Measurements from ENCODE around the gene NOL9. TPM values are rescaled to one million over a fixed set of nuclear protein-coding genes. Genes with fewer than 3 reads are reported as not detected.

The NOL9 gene
- total RNA-seq, 6 experiments from 2014 or later, result 8.9 to 13.1 (median 10.7) TPM

GRCh38 chr1:6488602-6489382 lies 65.5 kb downstream of the NOL9 start:
- no peaks in the 10 kb centered on the region for H3K36me3 ChIP-seq
- DNase-seq (no peak), ATAC-seq (no peak)
- no peak overlapping the region for H3K27ac ChIP-seq
- WGBS (ENCODE audit: insufficient coverage, low coverage, low lambda C conversion rate, missing lambda C conversion rate), result no CpG with 5 or more reads among the region's 13 CpGs
- H3K27me3 ChIP-seq, result no peaks in the 10 kb centered on the region
- no peaks in the 10 kb centered on the region for H3K9me3 ChIP-seq
- intact Hi-C loops (cut with DNase I), result loop anchor here in 1 of 2 donors (10.0 kb wide), 1 partner anchor 146 kb away; no protein-coding TSS in a partner anchor
- TF ChIP-seq POLR2A (IDR thresholded peaks at IDR 0.05), result no peak
- no peak overlapping the region for H3K4me3 ChIP-seq
- H3K4me1 ChIP-seq, result peaks cover 0 to 14% (median 0%) of the 10 kb centered on the region in 4 donors

- 73% methylated on average over 8 of the region's 14 CpGs for WGBS (ENCODE audit: insufficient coverage, low coverage, low lambda C conversion rate, missing lambda C conversion rate)
- intact Hi-C loops (cut with DNase I), result loop anchor here in 1 of 2 donors (10.0 kb wide), 1 partner anchor 147 kb away; no protein-coding TSS in a partner anchor
- Histone ChIP-seq H3K27me3 (no peaks in the 10 kb centered on the region), H3K9me3 (no peaks in the 10 kb centered on the region), H3K36me3 (no peaks in the 10 kb centered on the region), H3K4me3 (no peak overlapping the region), H3K4me1 (peaks cover 0 to 14% (median 0%) of the 10 kb centered on the region in 4 donors), H3K27ac (no peak overlapping the region)
- no peak for DNase-seq
- TF ChIP-seq CTCF (IDR thresholded peaks at IDR 0.05) (no peak), POLR2A (IDR thresholded peaks at IDR 0.05) (no peak)
- ATAC-seq, result no peak
Observed at GRCh38 chr1:6487804-6488484, 66.4 kb downstream of the NOL9 start.

- 3% methylated on average over 10 of the region's 15 CpGs for WGBS (ENCODE audit: insufficient coverage, low coverage, low lambda C conversion rate, missing lambda C conversion rate)
- Histone ChIP-seq H3K9me3 (no peaks in the 10 kb centered on the region), H3K4me1 (peaks cover 0 to 10% (median 0%) of the 10 kb centered on the region in 4 donors), H3K27me3 (no peaks in the 10 kb centered on the region), H3K36me3 (no peaks in the 10 kb centered on the region), H3K27ac (no peak overlapping the region), H3K4me3 (no peak overlapping the region)
- no peak for TF ChIP-seq POLR2A (IDR thresholded peaks at IDR 0.05)
- TF ChIP-seq CTCF (IDR thresholded peaks at IDR 0.05), result peak; percentile 84 to 88 (median 86)
- intact Hi-C loops (cut with DNase I), result loop anchor here in 1 of 2 donors (10.0 kb wide), 1 partner anchor 148 kb away; no protein-coding TSS in a partner anchor
- DNase-seq (peak; percentile 88 to 89 (median 88)), ATAC-seq (peak; percentile 71 to 80 (median 74))
Observed at GRCh38 chr1:6486433-6487011, 67.8 kb downstream of the NOL9 start.

- intact Hi-C loops (cut with DNase I), result loop anchor here in 1 of 2 donors (10.0 kb wide), 1 partner anchor 149 kb away; no protein-coding TSS in a partner anchor
- Histone ChIP-seq H3K9me3 (no peaks in the 10 kb centered on the region), H3K27me3 (no peaks in the 10 kb centered on the region), H3K36me3 (no peaks in the 10 kb centered on the region), H3K27ac (no peak overlapping the region), H3K4me3 (peak overlapping the region; percentile 29 to 43 (median 40)), H3K4me1 (peaks cover 0 to 6% (median 0%) of the 10 kb centered on the region in 4 donors)
- DNase-seq, result peak in 1 of 3 donors; percentile 17
- 3% methylated on average over 6 of the region's 80 CpGs for WGBS (ENCODE audit: insufficient coverage, low coverage, low lambda C conversion rate, missing lambda C conversion rate)
- ATAC-seq, result peak in 1 of 4 donors; percentile 7
- no peak for TF ChIP-seq CTCF (IDR thresholded peaks at IDR 0.05)
- no peak for TF ChIP-seq POLR2A (IDR thresholded peaks at IDR 0.05)
Observed at GRCh38 chr1:6485168-6486101, 68.9 kb downstream of the NOL9 start.

Data from right lobe of liver (tissue), 6 donors.